ENCODE measurements around the gene PZP.
"Not testable (repeated sequence)": the region's sequence is repeated elsewhere in the genome, so short reads cannot be mapped to it uniquely, and the experiment has no call there.

- TF ChIP-seq CTCF (conservative IDR thresholded peaks at IDR 0.05; ENCODE audit: low read length); EZH2phosphoT487 (IDR thresholded peaks at IDR 0.05; ENCODE audit: borderline replicate concordance): not testable (repeated sequence)
Measured at GRCh38 chr12:9139588-9140290, 68.5 kb downstream of the PZP start.
